ENCODE data around the gene MOXD1. TPM values are rescaled to one million over a fixed set of nuclear protein-coding genes. Genes with fewer than 3 reads are reported as not detected.
A peak's percentile ranks its signal among the peaks of the same experiment; 100 is the strongest.

MOXD1 gene
- total RNA-seq, 1 donor from 2014 or later = 113 TPM

- Mint-ChIP-seq H3K36me3 (peaks cover 35% of the 10 kb centered on the region), H3K27me3 (ENCODE audit: low read depth) (no peaks in the 10 kb centered on the region), H3K4me1 (peaks cover 6% of the 10 kb centered on the region), H3K4me3 (no peak overlapping the region), H3K9me3 (peaks cover 15% of the 10 kb centered on the region), H3K27ac (no peak overlapping the region)
- DNase-seq (ENCODE audit: low spot score in 2 of 2, unreplicated experiment in 2 of 2) = no peak
- TF ChIP-seq CTCF (IDR thresholded peaks at IDR 0.05; ENCODE audit: unreplicated experiment) = no peak
These were observed 19.9 kb downstream of the MOXD1 start for GRCh38 chr6:132381381-132381780.

DNA sequence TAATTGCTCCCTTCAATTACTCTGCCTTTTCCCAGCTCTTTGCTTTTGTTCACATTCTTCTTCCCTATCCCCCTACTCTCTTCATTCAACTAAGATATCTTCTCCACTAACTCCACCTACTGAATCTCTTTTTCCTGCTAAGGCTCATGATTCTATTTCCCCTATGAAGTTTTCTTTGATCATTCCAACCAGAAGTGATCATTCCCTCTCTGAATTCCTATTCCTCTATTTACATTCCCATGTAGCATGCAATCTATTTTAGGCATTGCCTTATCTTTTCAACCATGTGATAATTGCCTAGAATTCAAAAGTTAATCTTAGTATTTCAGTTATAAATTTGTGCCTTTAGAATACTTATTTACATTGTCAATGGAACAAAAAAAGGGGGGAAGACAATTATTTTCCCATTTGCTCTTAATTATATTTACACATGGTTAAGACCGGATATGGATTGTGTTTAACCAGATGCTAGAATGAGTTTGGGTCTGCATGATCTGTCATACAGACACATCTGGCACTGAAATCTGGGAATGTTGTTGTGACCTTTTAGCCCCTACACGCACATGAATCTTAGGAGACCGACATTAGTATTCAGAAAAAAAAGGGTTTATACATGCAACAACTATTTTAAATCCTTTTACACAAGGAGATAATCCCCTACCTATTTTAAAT lies 20.8 kb downstream of the MOXD1 start:
- TF ChIP-seq CTCF (IDR thresholded peaks at IDR 0.05; ENCODE audit: unreplicated experiment) = no peak
- Mint-ChIP-seq H3K9me3 (peaks cover 15% of the 10 kb centered on the region), H3K36me3 (peaks cover 38% of the 10 kb centered on the region), H3K4me1 (peaks cover 6% of the 10 kb centered on the region), H3K27ac (no peak overlapping the region), H3K27me3 (ENCODE audit: low read depth) (no peaks in the 10 kb centered on the region), H3K4me3 (no peak overlapping the region)
- no peak for DNase-seq (ENCODE audit: low spot score in 2 of 2, unreplicated experiment in 2 of 2)

DNA sequence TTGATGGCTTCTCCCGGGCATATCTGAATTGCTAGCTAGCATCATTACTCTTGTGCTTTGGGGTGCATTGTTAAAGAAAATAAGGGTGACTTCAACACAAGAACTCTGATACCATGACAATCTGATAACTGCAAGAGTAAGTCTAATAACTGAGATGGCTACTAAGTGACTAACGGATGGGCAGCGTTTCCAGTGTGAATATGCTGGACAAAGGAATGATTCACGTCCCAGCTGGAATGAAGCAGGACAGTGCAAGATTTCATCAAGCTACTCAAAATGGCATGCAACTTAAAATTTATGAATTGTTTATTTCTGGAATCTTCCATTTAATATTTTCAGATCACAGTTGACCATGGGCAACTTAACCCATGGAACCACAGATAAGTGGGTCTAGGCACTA lies 31.7 kb downstream of the MOXD1 start:
- Mint-ChIP-seq H3K36me3 (peaks cover 18% of the 10 kb centered on the region), H3K4me3 (no peak overlapping the region), H3K9me3 (no peaks in the 10 kb centered on the region), H3K27me3 (ENCODE audit: low read depth) (no peaks in the 10 kb centered on the region), H3K27ac (no peak overlapping the region), H3K4me1 (peaks cover 39% of the 10 kb centered on the region)
- no peak for DNase-seq (ENCODE audit: low spot score in 2 of 2, unreplicated experiment in 2 of 2)
- no peak for TF ChIP-seq CTCF (IDR thresholded peaks at IDR 0.05; ENCODE audit: unreplicated experiment)

GRCh38 chr6:132368916-132369481 lies 32.3 kb downstream of the MOXD1 start:
- Mint-ChIP-seq H3K27me3 (ENCODE audit: low read depth) (no peaks in the 10 kb centered on the region), H3K4me1 (peaks cover 44% of the 10 kb centered on the region), H3K9me3 (no peaks in the 10 kb centered on the region), H3K27ac (no peak overlapping the region), H3K4me3 (no peak overlapping the region), H3K36me3 (peaks cover 17% of the 10 kb centered on the region)
- DNase-seq (ENCODE audit: low spot score in 2 of 2, unreplicated experiment in 2 of 2) = no peak
- TF ChIP-seq CTCF (IDR thresholded peaks at IDR 0.05; ENCODE audit: unreplicated experiment) = no peak

DNA sequence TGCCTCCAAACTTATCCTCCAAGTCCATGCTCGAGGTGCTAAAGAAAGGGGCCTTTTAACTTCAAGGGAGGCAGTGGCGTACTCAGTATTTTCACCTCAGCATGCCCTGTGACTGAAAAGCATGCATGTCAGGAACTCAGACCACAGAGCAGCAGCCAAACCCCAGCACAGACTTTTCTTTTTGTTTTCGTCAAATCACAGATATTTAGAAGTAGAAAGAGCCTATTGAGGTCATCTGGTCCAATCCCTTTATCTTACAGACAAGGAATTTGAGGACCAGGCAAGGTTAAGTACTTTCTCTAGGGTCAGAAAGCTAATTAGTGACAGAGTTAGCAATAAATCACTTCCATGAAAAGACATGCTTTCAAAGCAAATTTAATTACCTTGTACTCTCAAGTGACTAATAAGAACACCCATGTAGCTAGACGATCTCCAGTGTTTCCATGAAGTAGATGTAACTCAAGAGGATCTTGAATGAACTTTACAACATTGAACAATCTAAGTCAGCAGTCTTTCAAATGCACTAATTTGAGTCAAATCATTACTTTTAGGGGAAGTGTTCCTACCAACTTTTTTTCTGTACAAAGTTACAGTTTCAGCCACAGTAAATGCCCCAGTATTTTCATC lies 35.9 kb downstream of the MOXD1 start:
- Mint-ChIP-seq H3K9me3 (no peaks in the 10 kb centered on the region), H3K4me3 (no peak overlapping the region), H3K36me3 (peaks cover 10% of the 10 kb centered on the region), H3K27me3 (ENCODE audit: low read depth) (no peaks in the 10 kb centered on the region), H3K4me1 (peaks cover 67% of the 10 kb centered on the region), H3K27ac (peak overlapping the region; percentile 92)
- TF ChIP-seq CTCF (IDR thresholded peaks at IDR 0.05; ENCODE audit: unreplicated experiment) = no peak
- no peak for DNase-seq (ENCODE audit: low spot score in 2 of 2, unreplicated experiment in 2 of 2)
